ENCODE data around the gene STK4. TPM values are rescaled to one million over a fixed set of nuclear protein-coding genes. Genes with fewer than 3 reads are reported as not detected.

STK4 gene
- 100 to 1,000 TPM; 205 to 229 TPM for total RNA-seq

DNA sequence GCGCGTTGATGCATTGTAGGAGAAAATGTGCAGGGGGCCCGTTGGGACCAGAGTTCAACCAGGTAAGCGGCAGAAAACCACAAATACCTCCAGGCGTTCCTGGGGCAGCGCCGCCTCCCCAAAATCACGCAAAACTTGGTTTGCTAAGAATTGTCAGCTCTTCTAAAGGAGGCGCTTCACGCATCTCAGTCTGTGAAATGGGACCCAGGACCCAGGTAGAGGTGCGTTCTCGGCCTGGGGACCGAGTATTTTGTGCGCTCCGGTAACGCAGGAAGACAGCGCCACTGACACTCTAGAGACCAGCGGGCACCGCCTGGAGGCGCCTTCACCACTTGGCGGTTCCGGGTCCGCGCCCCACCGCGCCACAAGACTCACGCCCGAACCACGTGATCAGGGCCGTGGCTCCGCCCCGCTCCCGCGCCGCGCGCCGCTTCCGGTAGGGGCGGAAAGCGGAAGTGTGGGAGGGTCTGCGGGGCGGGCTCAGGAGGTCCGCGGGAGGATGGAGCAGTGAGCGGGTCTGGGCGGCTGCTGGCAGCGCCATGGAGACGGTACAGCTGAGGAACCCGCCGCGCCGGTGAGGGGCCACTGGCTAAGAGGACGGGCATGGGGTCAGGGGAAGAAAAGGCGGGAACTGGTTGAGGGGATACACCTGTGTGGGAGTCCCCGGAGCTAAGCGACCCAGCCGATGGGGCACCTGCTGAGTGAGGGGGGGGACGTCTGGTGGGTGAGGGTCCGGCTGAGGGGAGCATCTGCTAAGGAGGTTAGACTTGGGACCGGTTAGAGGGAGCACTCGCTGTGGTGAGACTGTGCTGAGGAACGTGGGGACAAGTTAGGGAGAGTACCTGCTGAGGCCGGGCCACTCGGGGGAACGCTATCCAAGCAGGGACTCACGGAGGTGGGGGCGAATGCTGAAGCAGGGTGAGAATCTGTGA, at the start of gene STK4:
Gene STK4, plus strand, starts transcription at position 483 of the 932 bp plus-strand sequence. Its CDS starts 57 bp downstream, at position 540.
- Mint-ChIP-seq H3K4me3 (peak within 1 kb of the TSS; percentile 97), H3K27me3 (no peaks in the 10 kb centered on the region), H3K9me3 (no peaks in the 10 kb centered on the region), H3K4me1 (peaks cover 53% of the 10 kb centered on the region), H3K36me3 (peaks cover 18% of the 10 kb centered on the region), H3K27ac (peak within 1 kb of the TSS; percentile 95)
- ATAC-seq (ENCODE audit: low read depth) (peak; percentile 79), DNase-seq (peak; percentile 98)
- POLR2A ChIA-PET: interaction anchor here (0.8 to 5.0 kb wide), 8 partner anchors 9 to 317 kb away, joined by 3 to 72 read pairs (median 5); no protein-coding TSS in a partner anchor

DNA sequence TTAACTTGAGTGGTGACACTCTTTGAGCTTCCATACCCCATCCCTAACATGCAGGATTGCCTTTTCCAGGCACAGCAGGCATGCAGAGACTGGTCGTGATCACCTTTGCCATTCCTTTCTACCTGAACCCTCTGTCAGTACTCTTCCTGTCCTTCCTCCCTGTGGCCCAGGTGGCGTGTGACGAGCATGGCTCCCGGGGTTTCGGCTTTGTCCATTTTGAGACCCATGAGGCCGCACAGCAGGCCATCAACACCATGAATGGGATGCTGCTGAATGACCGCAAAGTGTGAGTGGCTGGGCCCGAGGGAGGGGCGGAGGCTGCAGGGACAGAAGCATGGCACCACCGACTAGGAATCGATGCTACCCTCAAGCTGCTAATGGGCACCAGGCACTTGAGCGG, 49.7 kb upstream of the STK4 start:
- Mint-ChIP-seq H3K27ac (no peak overlapping the region), H3K36me3 (peaks cover 18% of the 10 kb centered on the region), H3K9me3 (no peaks in the 10 kb centered on the region), H3K27me3 (no peaks in the 10 kb centered on the region), H3K4me1 (peaks cover 17% of the 10 kb centered on the region), H3K4me3 (no peak overlapping the region)
- DNase-seq: no peak
- no peak for ATAC-seq (ENCODE audit: low read depth)
- POLR2A ChIA-PET: interaction anchor here (2.4 kb wide), 1 partner anchor 54 kb away, joined by 5 read pairs; no protein-coding TSS in a partner anchor

DNA sequence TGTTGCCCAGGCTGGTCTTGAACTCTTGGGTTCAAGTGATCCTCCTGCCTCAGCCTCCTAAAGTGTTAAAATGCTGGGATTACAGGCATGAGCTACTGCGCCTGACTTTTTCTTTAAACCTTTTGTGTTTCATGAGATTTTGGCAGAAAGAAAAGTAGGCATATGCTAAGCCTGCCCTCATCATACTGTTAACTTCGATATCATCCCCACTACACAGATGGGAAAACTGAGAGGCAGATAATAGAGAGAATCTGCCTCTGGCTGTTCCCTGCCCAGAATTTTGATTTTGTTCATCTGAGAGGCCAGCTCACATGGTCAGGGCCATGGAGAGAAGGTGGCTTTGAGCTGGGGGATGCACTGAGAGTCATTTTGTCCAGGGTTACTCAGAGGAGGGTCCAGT, 48.9 kb upstream of the STK4 start:
- DNase-seq (no peak), ATAC-seq (ENCODE audit: low read depth) (no peak)
- no peak overlapping the region for H3K4me3 Mint-ChIP-seq
- H3K9me3 Mint-ChIP-seq: no peaks in the 10 kb centered on the region
- H3K36me3 Mint-ChIP-seq: peaks cover 18% of the 10 kb centered on the region
- peaks cover 15% of the 10 kb centered on the region for H3K4me1 Mint-ChIP-seq
- no peak overlapping the region for H3K27ac Mint-ChIP-seq
- POLR2A ChIA-PET: interaction anchor here (1.1 to 2.4 kb wide), 2 partner anchors 14 to 53 kb away, joined by 3 to 5 read pairs; no protein-coding TSS in a partner anchor
- no peaks in the 10 kb centered on the region for H3K27me3 Mint-ChIP-seq

DNA sequence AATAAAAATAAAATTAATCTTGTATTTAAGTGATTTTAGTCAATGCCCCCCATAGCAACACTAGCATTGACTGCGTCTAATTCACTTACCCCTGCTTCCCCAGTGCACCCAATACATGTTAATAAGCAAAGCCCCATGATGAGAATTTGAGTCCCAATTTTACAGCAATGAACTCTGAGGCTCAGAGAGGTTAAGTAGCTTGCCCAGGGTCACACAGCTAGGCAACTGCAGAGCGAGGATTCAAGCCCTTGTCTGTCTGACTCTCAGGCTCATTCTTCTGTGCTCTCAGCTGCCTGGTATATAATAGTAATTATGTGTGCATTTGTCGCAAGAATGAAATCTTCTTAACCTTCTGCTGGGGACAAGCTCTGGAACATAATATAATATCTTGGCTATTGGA, 48.0 kb upstream of the STK4 start:
- Mint-ChIP-seq H3K27me3 (no peaks in the 10 kb centered on the region), H3K27ac (no peak overlapping the region), H3K9me3 (no peaks in the 10 kb centered on the region), H3K36me3 (peaks cover 12% of the 10 kb centered on the region), H3K4me3 (no peak overlapping the region), H3K4me1 (peaks cover 15% of the 10 kb centered on the region)
- ATAC-seq (ENCODE audit: low read depth) (no peak), DNase-seq (no peak)
- POLR2A ChIA-PET: interaction anchor here (2.4 kb wide), 1 partner anchor 52 kb away, joined by 5 read pairs; no protein-coding TSS in a partner anchor

DNA sequence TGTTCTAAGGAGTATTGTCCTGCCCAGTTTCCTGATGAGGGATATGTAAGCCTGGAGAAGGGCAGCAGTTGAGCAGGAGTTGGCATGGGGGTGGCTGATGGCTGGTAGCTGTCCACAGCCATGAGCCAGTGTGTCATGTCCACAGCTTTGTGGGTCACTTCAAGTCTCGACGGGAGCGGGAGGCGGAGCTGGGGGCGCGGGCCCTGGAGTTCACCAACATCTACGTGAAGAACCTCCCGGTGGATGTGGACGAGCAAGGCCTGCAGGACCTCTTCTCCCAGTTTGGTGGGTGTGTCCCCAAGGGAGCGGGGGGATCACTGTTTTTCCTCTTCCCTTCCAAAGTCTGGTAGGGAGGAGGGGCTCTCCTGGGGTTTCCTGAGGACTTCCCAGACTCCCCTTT, 47.6 kb upstream of the STK4 start:
- Mint-ChIP-seq H3K27ac (no peak overlapping the region), H3K4me3 (no peak overlapping the region), H3K27me3 (no peaks in the 10 kb centered on the region), H3K36me3 (peaks cover 9% of the 10 kb centered on the region), H3K4me1 (peaks cover 12% of the 10 kb centered on the region), H3K9me3 (no peaks in the 10 kb centered on the region)
- ATAC-seq (ENCODE audit: low read depth): no peak
- POLR2A ChIA-PET: no interaction called here
- no peak for DNase-seq

DNA sequence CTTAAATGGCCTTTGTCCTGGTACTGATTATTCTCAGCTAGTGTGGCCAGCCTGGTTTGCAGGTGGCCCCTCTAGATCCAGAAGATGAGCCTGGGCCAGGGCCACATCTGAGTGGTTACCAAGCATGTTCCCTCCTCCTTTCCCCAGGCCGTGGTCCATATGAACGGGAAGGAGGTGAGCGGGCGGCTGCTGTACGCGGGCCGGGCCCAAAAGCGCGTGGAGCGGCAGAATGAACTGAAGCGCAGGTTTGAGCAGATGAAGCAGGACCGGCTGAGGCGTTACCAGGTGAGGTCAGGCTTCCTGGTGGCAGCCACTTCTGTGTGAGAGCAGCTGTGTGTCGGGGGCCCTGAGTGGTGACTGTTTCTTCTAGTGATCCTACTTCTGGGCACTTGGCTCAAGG, 44.9 kb upstream of the STK4 start:
- DNase-seq (no peak), ATAC-seq (ENCODE audit: low read depth) (no peak)
- POLR2A ChIA-PET: no interaction called here
- H3K4me3 Mint-ChIP-seq: no peak overlapping the region
- no peak overlapping the region for H3K27ac Mint-ChIP-seq
- H3K4me1 Mint-ChIP-seq: peaks cover 3% of the 10 kb centered on the region
- H3K27me3 Mint-ChIP-seq: no peaks in the 10 kb centered on the region
- no peaks in the 10 kb centered on the region for H3K9me3 Mint-ChIP-seq
- peaks cover 14% of the 10 kb centered on the region for H3K36me3 Mint-ChIP-seq

DNA sequence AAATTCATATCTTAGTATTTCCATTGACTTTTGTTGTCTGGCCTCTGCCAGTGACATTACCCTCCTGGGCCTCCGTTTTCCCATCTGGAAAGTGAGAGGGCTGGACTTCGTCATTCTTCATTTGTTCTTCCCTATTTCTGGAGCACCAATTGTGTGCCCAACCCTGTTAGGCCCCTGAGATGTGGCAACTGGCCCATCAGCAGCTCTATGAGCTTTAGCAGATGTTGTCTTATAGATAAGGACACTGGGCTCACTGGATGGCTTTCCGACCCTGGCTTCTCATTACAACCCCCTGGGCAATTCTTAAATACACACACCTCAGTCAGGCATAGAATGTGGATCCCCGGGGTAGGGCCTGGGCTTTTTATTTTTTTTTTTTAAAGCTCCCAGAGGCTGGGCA, 41.8 kb upstream of the STK4 start:
- Mint-ChIP-seq H3K27ac (no peak overlapping the region), H3K4me1 (peaks cover 3% of the 10 kb centered on the region), H3K27me3 (no peaks in the 10 kb centered on the region), H3K4me3 (no peak overlapping the region), H3K36me3 (peaks cover 8% of the 10 kb centered on the region), H3K9me3 (no peaks in the 10 kb centered on the region)
- ATAC-seq (ENCODE audit: low read depth) (no peak), DNase-seq (no peak)
- POLR2A ChIA-PET: no interaction called here

DNA sequence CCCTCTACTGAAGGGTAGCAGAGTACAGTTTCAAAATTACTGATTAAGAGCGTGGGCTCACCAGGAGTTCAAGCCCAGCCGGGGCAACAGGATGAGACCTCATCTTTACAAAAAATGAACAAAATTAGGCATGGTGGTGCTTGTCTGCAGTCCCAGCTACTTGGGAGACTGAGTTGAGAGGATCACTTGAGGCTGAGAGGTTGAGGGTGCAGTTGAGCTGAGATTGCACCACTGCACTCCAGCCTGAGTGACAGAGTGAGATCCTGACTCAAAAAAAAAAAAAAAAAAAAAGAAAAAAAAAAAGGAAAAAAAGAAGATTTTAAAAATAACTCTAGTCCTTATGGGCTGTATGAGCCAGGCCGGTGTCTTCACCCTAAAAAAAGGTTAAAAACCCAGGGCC, 37.7 kb upstream of the STK4 start:
- Mint-ChIP-seq H3K9me3 (no peaks in the 10 kb centered on the region), H3K4me1 (peaks cover 3% of the 10 kb centered on the region), H3K27me3 (no peaks in the 10 kb centered on the region), H3K36me3 (peaks cover 12% of the 10 kb centered on the region), H3K4me3 (no peak overlapping the region), H3K27ac (no peak overlapping the region)
- DNase-seq: no peak
- POLR2A ChIA-PET: no interaction called here
- no peak for ATAC-seq (ENCODE audit: low read depth)

DNA sequence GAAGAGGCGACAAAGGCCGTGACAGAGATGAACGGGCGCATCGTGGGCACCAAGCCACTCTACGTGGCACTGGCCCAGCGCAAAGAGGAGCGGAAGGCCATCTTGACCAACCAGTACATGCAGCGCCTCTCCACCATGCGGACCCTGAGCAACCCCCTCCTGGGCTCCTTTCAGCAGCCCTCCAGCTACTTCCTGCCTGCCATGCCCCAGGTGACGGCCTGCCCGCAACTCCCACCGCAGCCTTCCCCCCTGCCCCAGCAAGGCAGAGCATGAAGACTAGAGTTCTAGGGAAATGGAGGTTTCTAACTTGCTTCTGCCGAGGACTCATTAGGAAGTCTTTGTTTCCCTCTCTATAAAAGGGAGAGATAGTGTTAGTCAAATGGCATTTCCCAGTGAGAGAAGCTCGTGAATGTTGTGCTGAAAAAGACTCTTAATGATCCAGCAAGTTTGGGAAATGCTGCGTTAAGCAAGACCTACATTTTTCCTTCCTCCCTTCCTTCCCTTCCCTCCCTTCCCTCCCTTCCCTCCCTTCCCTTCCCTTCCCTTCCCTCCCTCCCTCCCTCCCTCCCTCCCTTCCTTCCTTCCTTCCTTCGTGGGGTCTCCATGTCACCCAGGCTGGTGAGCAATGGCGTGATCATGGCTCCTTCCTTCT, 35.7 kb upstream of the STK4 start:
- H3K36me3 Mint-ChIP-seq: peaks cover 8% of the 10 kb centered on the region
- no peak for DNase-seq

DNA sequence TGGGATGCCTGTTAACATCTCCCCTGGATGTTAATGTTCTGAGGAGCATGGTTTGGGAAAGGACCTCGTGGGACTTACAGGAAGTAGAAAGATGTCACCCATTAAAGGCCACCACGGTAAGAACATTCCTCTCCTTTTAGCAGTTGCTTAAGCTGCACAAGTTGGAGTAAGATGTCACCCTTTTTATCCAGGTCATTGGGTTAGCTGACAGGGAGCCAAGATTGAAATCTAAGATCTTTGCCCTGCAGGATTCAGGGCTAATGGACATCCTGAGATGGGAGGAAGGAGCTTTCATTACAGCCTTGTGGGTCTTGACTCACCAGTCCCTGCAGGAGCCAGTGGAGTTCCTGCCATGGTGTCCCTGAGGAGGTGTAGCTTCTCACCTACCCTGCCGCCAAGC, 34.4 kb upstream of the STK4 start:
- no peak for ATAC-seq (ENCODE audit: low read depth)
- Mint-ChIP-seq H3K27me3 (no peaks in the 10 kb centered on the region), H3K4me3 (no peak overlapping the region), H3K4me1 (no peaks in the 10 kb centered on the region), H3K36me3 (peaks cover 12% of the 10 kb centered on the region), H3K9me3 (no peaks in the 10 kb centered on the region), H3K27ac (no peak overlapping the region)
- DNase-seq: no peak
- POLR2A ChIA-PET: no interaction called here

More for the DNA sequence above, 35.7 kb upstream of the STK4 start:
- Mint-ChIP-seq H3K27me3 (no peaks in the 10 kb centered on the region), H3K27ac (no peak overlapping the region), H3K9me3 (no peaks in the 10 kb centered on the region), H3K4me1 (no peaks in the 10 kb centered on the region), H3K4me3 (no peak overlapping the region)
- ATAC-seq (ENCODE audit: low read depth): no peak
- POLR2A ChIA-PET: no interaction called here

DNA sequence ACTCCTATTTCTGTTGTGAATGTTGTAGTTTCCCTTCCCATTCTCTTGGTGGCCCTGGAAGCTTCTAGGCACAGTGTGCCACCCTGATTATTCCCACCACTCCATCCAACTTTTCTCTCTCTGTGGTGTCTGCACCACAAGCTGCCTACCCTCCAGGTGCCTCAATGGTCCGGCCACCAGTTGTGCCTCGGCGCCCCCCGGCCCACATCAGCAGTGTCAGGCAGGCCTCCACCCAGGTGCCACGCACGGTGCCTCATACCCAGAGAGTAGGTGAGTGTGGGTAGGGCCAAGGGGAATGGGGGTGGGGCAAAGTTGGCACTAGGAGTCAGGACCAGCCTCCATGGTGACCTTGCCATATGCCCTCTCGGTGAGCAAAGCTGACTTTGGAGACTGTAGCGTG, 33.4 kb upstream of the STK4 start:
- no peak for DNase-seq
- POLR2A ChIA-PET: no interaction called here
- Mint-ChIP-seq H3K36me3 (peaks cover 14% of the 10 kb centered on the region), H3K4me3 (no peak overlapping the region), H3K27ac (no peak overlapping the region), H3K4me1 (no peaks in the 10 kb centered on the region), H3K27me3 (no peaks in the 10 kb centered on the region), H3K9me3 (no peaks in the 10 kb centered on the region)
- no peak for ATAC-seq (ENCODE audit: low read depth)

DNA sequence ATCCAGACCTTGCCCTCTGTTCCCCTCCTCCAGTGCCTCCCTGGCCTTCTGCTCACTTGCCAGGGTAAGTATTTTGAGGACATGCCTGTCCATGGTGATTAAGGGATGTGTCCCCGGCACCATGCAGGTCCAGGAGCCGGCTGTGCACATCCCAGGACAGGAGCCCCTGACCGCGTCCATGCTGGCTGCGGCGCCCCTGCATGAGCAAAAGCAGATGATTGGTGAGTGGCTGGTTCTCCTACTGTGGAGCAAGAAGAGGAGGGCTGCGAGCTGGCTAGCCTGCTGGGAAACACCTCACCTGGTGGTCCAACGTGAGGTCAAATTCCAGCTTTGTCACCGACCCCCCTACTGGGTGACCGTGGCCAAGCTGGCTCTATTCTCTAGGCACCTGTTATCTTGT, 29.8 kb upstream of the STK4 start:
- no peak overlapping the region for H3K27ac Mint-ChIP-seq

DNA sequence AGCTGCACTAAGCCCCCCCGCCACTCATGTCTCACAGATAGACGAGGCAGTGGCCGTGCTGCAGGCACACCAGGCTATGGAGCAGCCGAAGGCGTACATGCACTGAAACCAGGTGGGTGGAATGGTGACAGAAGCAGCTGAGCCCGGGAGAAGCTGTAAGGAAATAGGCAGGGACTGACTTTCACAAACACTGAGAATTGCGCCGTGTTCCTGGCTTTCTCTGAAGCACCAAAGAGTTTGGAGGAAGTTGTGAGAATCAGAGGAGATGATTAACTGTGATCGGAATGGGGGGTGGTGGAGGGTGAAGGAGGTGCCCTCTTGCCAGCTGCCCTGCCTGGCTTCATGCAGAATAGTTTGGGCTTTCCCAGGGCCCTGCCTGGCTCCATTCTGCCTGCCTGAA, 27.7 kb upstream of the STK4 start:
- no peaks in the 10 kb centered on the region for H3K9me3 Mint-ChIP-seq
- H3K27me3 Mint-ChIP-seq: no peaks in the 10 kb centered on the region
- peaks cover 1% of the 10 kb centered on the region for H3K4me1 Mint-ChIP-seq
- peaks cover 24% of the 10 kb centered on the region for H3K36me3 Mint-ChIP-seq
- H3K27ac Mint-ChIP-seq: no peak overlapping the region
- DNase-seq (no peak), ATAC-seq (ENCODE audit: low read depth) (no peak)
- no peak overlapping the region for H3K4me3 Mint-ChIP-seq
- POLR2A ChIA-PET: no interaction called here

More for the DNA sequence above, 29.8 kb upstream of the STK4 start:
- Mint-ChIP-seq H3K9me3 (no peaks in the 10 kb centered on the region), H3K4me1 (no peaks in the 10 kb centered on the region), H3K36me3 (peaks cover 25% of the 10 kb centered on the region), H3K27me3 (no peaks in the 10 kb centered on the region), H3K4me3 (no peak overlapping the region)
- no peak for ATAC-seq (ENCODE audit: low read depth)
- no peak for DNase-seq
- POLR2A ChIA-PET: interaction anchor here (0.7 kb wide), 1 partner anchor 12 kb away, joined by 3 read pairs; no protein-coding TSS in a partner anchor
